Measurements from ENCODE around the gene DPYSL5. TPM values are rescaled to one million over a fixed set of nuclear protein-coding genes. Genes with fewer than 3 reads are reported as not detected.

DPYSL5 gene
- total RNA-seq, 1 experiment from 2014 or later: not detected

- no peaks in the 10 kb centered on the region for H3F3A ChIP-seq (ENCODE audit: low read length, unreplicated experiment)
- TF ChIP-seq EZH2 (IDR thresholded peaks at IDR 0.05; ENCODE audit: low read length, unreplicated experiment) (no peak), EZH2phosphoT487 (IDR thresholded peaks at IDR 0.05; ENCODE audit: borderline replicate concordance, low read length) (no peak), CTCF (conservative IDR thresholded peaks at IDR 0.05; ENCODE audit: low read depth, low read length) (no peak)
- intact Hi-C loops (cut with micrococcal nuclease): no loop called here
- no TSS peak for BruUV-seq (replicated peaks)
- ATAC-seq: no peak
- DNase-seq: no peak
- H3K9me3 ChIP-seq (ENCODE audit: low read length): no peaks in the 10 kb centered on the region
- H3K27me3 ChIP-seq (ENCODE audit: low read length): peaks cover 93% of the 10 kb centered on the region
- no peaks in the 10 kb centered on the region for H3K4me1 ChIP-seq (ENCODE audit: insufficient read depth, low read length)
- no peaks in the 10 kb centered on the region for H4K20me1 ChIP-seq (ENCODE audit: low read length)
- H3K27ac ChIP-seq (ENCODE audit: low read length): no peak overlapping the region
- no peak overlapping the region for H2AFZ ChIP-seq (ENCODE audit: low read length)
- H3K9ac ChIP-seq (ENCODE audit: low read length): no peak overlapping the region
- no peaks in the 10 kb centered on the region for H3K79me2 ChIP-seq (ENCODE audit: low read length)
- no peaks in the 10 kb centered on the region for H3K36me3 ChIP-seq (ENCODE audit: low read depth, low read length)
- ChIA-PET POLR2A (ENCODE audit: unreplicated experiment) (no interaction called here), CTCF (interaction anchor here (0.6 kb wide), 1 partner anchor 336 kb away, joined by 6 read pairs; no protein-coding TSS in a partner anchor)
- H3K4me3 ChIP-seq (ENCODE audit: low read length): no peak overlapping the region
- H3K4me2 ChIP-seq (ENCODE audit: low read length): no peak overlapping the region
- no peaks in the 10 kb centered on the region for H3K9me2 ChIP-seq (replicated peaks; ENCODE audit: low read length)
Measured at GRCh38 chr2:26913606-26913998, 65.7 kb downstream of the DPYSL5 start.

GRCh38 chr2:26913999-26914658 lies 66.2 kb downstream of the DPYSL5 start:
- ATAC-seq (no peak), DNase-seq (no peak)
- H3F3A ChIP-seq (ENCODE audit: low read length, unreplicated experiment): no peaks in the 10 kb centered on the region
- H3K79me2 ChIP-seq (ENCODE audit: low read length): no peaks in the 10 kb centered on the region
- no peaks in the 10 kb centered on the region for H3K4me1 ChIP-seq (ENCODE audit: insufficient read depth, low read length)
- intact Hi-C loops (cut with micrococcal nuclease): no loop called here
- TF ChIP-seq EZH2phosphoT487 (IDR thresholded peaks at IDR 0.05; ENCODE audit: borderline replicate concordance, low read length) (no peak), CTCF (conservative IDR thresholded peaks at IDR 0.05; ENCODE audit: low read depth, low read length) (no peak), EZH2 (IDR thresholded peaks at IDR 0.05; ENCODE audit: low read length, unreplicated experiment) (no peak)
- H3K27me3 ChIP-seq (ENCODE audit: low read length): peaks cover 93% of the 10 kb centered on the region
- no peak overlapping the region for H3K27ac ChIP-seq (ENCODE audit: low read length)
- CTCF ChIA-PET: interaction anchor here (0.6 kb wide), 1 partner anchor 337 kb away, joined by 6 read pairs; no protein-coding TSS in a partner anchor
- no peak overlapping the region for H3K4me2 ChIP-seq (ENCODE audit: low read length)
- H3K9me3 ChIP-seq (ENCODE audit: low read length): no peaks in the 10 kb centered on the region
- no peaks in the 10 kb centered on the region for H4K20me1 ChIP-seq (ENCODE audit: low read length)
- POLR2A ChIA-PET (ENCODE audit: unreplicated experiment): no interaction called here
- no peaks in the 10 kb centered on the region for H3K9me2 ChIP-seq (replicated peaks; ENCODE audit: low read length)
- H3K36me3 ChIP-seq (ENCODE audit: low read depth, low read length): no peaks in the 10 kb centered on the region
- H3K9ac ChIP-seq (ENCODE audit: low read length): no peak overlapping the region
- no peak overlapping the region for H2AFZ ChIP-seq (ENCODE audit: low read length)
- no peak overlapping the region for H3K4me3 ChIP-seq (ENCODE audit: low read length)
- no TSS peak for BruUV-seq (replicated peaks)

- Histone ChIP-seq H3K4me1 (ENCODE audit: insufficient read depth, low read length) (no peaks in the 10 kb centered on the region), H3K9me2 (replicated peaks; ENCODE audit: low read length) (no peaks in the 10 kb centered on the region), H3K79me2 (ENCODE audit: low read length) (no peaks in the 10 kb centered on the region), H3K9ac (ENCODE audit: low read length) (no peak overlapping the region), H3F3A (ENCODE audit: low read length, unreplicated experiment) (no peaks in the 10 kb centered on the region), H3K27ac (ENCODE audit: low read length) (no peak overlapping the region), H2AFZ (ENCODE audit: low read length) (no peak overlapping the region), H4K20me1 (ENCODE audit: low read length) (no peaks in the 10 kb centered on the region), H3K4me3 (ENCODE audit: low read length) (no peak overlapping the region), H3K4me2 (ENCODE audit: low read length) (no peak overlapping the region), H3K9me3 (ENCODE audit: low read length) (no peaks in the 10 kb centered on the region), H3K27me3 (ENCODE audit: low read length) (peaks cover 89% of the 10 kb centered on the region), H3K36me3 (ENCODE audit: low read depth, low read length) (no peaks in the 10 kb centered on the region)
- BruUV-seq (replicated peaks): no TSS peak
- ChIA-PET POLR2A (ENCODE audit: unreplicated experiment) (no interaction called here), CTCF (no interaction called here)
- ATAC-seq (no peak), DNase-seq (no peak)
- TF ChIP-seq EZH2phosphoT487 (IDR thresholded peaks at IDR 0.05; ENCODE audit: borderline replicate concordance, low read length) (no peak), EZH2 (IDR thresholded peaks at IDR 0.05; ENCODE audit: low read length, unreplicated experiment) (no peak), CTCF (conservative IDR thresholded peaks at IDR 0.05; ENCODE audit: low read depth, low read length) (no peak)
- intact Hi-C loops (cut with micrococcal nuclease): no loop called here
Measured at GRCh38 chr2:26914659-26915310, 66.9 kb downstream of the DPYSL5 start.
